GM12872 (cell line): Measurements from ENCODE around the gene RASSF8.

Source experiments
- TF ChIP-seq, protein P1 (sequence below): IDR thresholded peaks from 3 replicates; pipeline ENCODE4 v1.5.1; 2011; ENCODE audit warnings: low read depth, mild to moderate bottlenecking, low read length, moderate library complexity; ENCODE audit not compliant: insufficient read depth

RASSF8 gene

DNA sequence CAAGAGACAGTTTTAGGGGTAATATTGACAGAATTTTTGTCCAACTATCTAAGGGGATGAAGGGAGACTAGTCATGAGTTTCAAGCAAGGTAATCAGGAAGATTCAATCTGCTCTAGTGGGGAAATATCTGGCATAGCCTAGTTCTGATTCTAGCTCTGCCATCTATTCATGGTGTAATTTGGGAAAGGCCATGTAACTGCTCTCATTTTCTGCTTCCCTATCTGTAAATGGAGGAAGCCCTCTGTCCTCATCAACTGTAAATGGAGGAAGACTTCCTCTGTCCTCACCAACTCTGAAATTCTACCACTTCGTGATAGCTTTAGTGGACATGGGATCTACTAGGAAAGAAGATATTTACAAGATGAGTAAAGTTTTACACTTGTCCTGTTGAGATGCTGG is 128.5 kb downstream of the RASSF8 start:
- TF ChIP-seq, protein P1, sequence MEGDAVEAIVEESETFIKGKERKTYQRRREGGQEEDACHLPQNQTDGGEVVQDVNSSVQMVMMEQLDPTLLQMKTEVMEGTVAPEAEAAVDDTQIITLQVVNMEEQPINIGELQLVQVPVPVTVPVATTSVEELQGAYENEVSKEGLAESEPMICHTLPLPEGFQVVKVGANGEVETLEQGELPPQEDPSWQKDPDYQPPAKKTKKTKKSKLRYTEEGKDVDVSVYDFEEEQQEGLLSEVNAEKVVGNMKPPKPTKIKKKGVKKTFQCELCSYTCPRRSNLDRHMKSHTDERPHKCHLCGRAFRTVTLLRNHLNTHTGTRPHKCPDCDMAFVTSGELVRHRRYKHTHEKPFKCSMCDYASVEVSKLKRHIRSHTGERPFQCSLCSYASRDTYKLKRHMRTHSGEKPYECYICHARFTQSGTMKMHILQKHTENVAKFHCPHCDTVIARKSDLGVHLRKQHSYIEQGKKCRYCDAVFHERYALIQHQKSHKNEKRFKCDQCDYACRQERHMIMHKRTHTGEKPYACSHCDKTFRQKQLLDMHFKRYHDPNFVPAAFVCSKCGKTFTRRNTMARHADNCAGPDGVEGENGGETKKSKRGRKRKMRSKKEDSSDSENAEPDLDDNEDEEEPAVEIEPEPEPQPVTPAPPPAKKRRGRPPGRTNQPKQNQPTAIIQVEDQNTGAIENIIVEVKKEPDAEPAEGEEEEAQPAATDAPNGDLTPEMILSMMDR, result no peak

DNA sequence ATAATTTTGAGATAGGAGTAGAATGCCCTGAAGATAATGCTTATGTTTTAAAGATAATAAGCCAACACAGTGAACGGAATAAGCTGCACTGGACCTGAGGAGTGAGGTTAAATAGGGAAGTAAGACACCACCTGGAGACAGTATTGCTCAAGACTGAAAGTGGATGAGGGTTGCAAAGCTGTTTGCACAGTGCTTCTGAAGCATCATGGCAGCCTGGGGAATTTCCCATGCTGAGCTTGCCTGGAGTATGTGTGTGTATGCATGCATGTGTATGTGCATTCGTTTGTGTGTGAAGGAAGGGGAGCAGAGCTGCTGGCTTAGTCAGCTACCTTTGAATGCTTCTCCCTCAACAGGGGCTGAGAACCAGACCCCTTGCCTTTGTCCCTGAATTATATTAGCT is 130.5 kb downstream of the RASSF8 start:
- TF ChIP-seq, protein P1, result no peak

DNA sequence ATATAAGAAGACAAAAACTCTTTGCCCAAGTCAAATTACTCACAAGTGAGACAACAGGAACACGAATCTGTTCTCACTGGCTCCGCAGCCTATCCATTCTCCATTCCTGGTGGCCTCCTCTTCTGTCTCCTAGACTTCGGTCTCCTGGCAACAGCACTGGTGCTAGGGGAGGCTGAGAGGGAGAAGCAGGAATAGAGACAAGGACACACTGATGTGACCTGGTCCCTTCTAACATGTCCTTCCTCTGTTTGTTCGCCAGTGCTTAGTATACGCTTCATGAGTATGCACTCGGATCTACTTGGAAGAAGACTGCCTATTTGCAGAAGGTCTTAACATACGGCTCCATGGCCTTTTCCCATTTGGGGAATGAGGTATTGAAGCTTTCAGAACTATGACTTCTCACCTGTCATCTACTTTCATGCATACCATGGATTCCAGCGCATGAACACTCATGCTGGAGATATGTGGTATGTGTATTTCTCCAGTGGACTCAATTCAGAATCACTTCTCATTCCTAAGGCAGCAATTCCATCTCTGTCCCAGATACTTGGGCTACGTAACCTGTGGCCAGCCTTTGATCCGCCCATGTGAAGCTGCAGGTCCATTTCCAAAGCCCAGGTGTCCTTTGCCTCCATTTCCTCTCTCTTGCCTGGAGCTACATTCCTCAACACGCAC is 132.5 kb downstream of the RASSF8 start:
- TF ChIP-seq, protein P1, result no peak

DNA sequence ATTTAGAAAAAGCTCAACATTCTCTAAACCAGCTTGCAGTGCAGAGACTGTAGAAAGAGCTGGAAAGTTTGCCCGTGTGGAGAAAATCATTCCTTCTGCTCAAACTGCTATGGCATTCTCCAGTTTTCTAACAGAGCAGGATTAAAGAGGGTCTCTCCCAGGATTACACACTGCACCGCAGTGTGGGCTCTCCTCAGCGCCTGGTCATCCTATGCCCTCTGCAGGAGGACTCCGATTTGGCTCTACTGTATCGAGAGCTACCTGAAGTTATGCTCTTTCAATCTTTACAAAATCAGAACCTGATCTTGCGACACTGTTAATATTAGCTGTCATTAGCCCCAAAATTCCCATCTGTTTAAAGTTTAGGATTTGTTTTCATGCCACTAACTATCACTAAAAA is 133.3 kb downstream of the RASSF8 start:
- TF ChIP-seq, protein P1, result no peak

DNA sequence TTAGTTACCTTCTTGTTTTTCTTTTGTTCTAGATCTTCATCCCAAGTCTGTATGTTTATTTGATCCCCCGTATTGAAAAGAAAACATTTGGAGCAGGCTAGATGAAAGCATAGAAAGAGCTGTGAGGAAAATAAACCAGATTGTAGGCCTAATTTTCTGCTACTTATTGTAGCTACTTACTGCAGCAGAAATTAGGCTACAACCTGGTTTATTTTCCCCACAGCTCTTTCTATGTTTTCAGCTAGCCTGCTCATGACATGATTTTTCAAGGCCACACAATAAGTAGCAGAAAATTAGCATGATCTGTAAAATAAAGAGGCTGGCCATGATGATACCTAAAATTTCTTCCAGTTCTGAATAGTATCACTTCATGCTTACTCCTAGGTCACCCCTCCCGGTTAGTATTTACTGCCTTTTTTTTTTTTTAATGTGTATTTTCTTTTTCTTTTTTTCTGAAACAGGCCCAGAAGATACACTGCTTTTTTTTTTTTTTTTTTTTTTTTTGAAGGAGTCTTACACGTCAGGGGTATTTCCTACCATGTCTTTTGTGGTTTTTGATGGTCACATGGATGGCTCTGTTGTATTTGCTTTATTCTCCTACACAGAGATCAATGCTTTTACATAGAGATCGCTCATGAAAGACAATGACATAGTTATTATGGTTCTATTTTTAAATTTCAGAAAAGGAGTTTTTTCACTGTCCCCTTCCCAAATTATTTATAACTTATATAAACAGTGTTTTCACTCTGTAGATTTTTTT is 134.0 kb downstream of the RASSF8 start:
- TF ChIP-seq, protein P1, result no peak

DNA sequence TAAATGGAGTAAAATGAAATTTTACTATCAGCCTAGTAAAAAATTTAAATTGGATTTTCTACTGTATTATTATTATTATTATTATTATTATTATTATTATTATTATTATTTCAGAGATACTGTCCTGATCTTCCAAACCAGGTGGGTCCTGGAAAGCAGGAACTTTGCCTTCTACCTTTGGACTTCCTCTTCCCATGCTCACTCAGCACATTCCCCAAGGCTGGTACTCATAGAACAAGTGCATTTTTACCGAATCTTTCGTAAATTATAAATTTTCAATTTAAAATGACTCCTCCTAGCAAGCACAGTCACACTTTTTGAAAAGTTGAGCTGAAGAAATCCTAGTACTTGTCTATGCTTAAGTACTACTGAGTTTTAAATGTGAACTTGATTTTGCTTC is 136.7 kb downstream of the RASSF8 start:
- TF ChIP-seq, protein P1, result no peak

DNA sequence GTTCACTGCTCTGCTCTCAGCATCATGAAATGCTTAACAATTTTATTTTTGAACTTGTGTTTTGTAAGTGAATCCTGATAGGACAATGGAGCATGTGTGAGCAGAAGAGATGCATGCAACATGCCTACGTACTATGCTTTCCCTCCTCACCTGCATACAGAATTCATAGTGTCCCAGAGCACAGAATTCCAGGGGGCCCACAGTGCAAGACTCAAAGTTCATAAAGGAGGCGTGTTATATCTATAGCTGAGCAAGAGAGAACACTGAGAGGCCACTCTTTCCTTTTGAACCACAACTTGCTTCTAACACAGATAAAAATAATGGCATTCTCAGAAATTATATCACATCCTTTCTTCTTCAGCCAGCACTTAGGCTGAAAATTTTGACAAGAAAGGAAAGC is 137.6 kb downstream of the RASSF8 start:
- TF ChIP-seq, protein P1, result no peak
